HUDEP-2 (cell line): ENCODE data around the gene ZNF169.
"Not testable (repeated sequence)": the region's sequence is repeated elsewhere in the genome, so short reads cannot be mapped to it uniquely, and the experiment has no call there.

Source experiments
- DNase-seq, 76 experiments: peaks; one replicate each; lab custom pipeline; 2025; ENCODE audit not compliant: unreplicated experiment in 76 of 76; lab: John Stamatoyannopoulos, UW

ZNF169 gene

GRCh38 chr9:94340750-94341149 is 81.7 kb downstream of the ZNF169 start:
- not testable (repeated sequence) for DNase-seq

GRCh38 chr9:94341703-94342102 is 82.6 kb downstream of the ZNF169 start:
- DNase-seq = not testable (repeated sequence)

- not testable (repeated sequence) for DNase-seq
These were observed 88.4 kb downstream of the ZNF169 start for GRCh38 chr9:94347451-94347850.

- not testable (repeated sequence) for DNase-seq
These were observed 89.7 kb downstream of the ZNF169 start for GRCh38 chr9:94348754-94349153.
